A673 (cell line): Measurements from ENCODE around the gene AP3S2.

Source experiments
- EZH2 ChIP-seq: fragments of 200-600 bp; sonication (generic); IDR thresholded peaks from 2 replicates; pipeline ENCODE4 v1.6.1; 2017; ENCODE audit warnings: borderline replicate concordance, low read depth, mild to moderate bottlenecking, mixed read lengths, antibody characterized with exemption, low read length; ENCODE audit not compliant: poor library complexity, severe bottlenecking
- TF ChIP-seq, protein P1 (sequence below): fragments of 300-800, 200-600 bp; sonication (generic); conservative IDR thresholded peaks from 2 replicates; pipeline ENCODE4 v1.5.1; 2017; ENCODE audit warnings: low read depth, mild to moderate bottlenecking, antibody characterized with exemption, low read length, moderate library complexity, mixed read lengths

DNA sequence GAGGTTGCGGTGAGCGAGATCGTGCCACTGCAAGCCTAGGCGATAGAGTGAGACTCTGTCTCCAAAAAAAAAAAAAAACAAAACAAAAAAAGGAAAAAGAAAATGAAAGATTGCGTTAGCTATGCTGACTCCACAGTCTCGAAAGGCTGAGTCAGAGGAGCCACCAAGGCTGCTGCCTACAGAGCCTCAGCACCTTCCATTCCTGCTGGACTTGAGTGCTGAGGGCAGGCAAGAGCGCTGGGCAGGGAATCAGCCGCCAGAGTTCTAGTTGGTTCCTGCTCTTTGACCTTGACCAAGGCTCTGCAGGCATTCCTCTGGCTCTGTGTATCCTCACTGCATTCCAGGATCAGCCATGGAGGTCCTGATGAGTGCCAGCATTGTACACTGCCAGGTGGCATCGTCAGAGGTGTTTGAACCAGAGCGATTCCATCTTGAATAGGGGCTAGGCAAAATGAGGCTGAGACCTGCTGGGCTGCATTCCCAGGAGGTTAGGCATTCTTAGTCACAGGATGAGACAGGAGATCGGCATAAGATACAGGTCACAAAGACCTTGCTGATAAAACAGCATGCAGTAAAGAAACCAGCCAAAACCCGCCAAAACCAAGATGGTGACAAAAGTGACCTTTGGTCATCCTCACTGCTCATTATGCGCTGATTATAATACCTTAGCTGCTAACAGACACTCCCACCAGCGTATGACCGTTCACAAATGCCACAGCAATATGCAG, 111.7 kb downstream of the AP3S2 start:
- TF ChIP-seq, protein P1, sequence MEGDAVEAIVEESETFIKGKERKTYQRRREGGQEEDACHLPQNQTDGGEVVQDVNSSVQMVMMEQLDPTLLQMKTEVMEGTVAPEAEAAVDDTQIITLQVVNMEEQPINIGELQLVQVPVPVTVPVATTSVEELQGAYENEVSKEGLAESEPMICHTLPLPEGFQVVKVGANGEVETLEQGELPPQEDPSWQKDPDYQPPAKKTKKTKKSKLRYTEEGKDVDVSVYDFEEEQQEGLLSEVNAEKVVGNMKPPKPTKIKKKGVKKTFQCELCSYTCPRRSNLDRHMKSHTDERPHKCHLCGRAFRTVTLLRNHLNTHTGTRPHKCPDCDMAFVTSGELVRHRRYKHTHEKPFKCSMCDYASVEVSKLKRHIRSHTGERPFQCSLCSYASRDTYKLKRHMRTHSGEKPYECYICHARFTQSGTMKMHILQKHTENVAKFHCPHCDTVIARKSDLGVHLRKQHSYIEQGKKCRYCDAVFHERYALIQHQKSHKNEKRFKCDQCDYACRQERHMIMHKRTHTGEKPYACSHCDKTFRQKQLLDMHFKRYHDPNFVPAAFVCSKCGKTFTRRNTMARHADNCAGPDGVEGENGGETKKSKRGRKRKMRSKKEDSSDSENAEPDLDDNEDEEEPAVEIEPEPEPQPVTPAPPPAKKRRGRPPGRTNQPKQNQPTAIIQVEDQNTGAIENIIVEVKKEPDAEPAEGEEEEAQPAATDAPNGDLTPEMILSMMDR = no peak
- TF ChIP-seq EZH2 = no peak
